CD4-positive, alpha-beta T cell treated with Interleukin-15 for 1 hour (primary cell): ENCODE results near the gene COL4A1.

ENCODE experiments used
- DNase-seq: peaks from one replicate; pipeline ENCODE4 v3.0.0-alpha.2; 2020

Gene COL4A1

DNA sequence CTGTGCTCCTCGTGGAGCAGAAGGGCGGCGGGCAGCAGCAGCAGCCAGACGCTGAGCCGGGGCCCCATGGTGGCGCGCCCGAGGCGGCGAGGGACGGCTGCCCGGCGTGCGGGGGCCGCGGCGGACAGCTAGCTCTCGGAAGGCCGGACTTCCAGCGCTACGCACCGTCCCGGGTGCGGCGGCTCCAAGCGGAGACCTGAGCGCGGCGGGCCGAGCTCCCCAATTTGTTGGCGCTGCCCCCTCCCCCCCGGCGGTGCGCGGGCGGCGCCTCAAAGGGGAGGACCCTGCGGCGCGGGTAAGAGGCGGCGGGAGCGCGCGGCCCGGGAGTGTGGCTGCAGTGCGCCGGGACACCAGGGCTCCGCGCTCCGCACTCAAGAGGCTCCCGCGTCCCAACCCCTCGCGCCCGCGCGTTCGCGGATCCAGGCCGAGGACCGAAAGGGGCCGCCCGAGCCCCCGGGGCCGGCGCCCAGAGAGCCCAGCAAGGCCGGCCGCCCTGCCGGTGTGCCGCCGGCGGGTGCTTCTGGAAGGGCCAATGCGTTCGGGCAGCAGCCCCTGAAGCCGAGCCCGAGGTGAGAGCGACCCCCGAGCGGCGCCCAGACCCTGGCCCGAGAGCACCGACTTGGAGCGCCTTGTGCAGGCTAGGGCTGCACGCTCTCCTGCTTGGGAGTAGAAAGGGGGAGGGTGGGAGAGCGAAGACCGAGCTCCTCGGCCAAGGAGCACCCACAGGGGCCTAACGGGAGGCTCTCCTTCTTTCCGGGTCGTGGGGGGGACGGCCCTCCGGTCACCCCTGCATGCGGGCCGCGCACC, at the start of gene COL4A1, which contains the start of gene COL4A2:
TSS of gene COL4A1 (minus strand) at position 198 of the 807 bp plus-strand sequence. CDS start at position 68, 130 bp downstream.
TSS of gene COL4A2 (plus strand) at position 325 of the 807 bp plus-strand sequence. CDS start 620 bp downstream, outside the sequence.
- no peak for DNase-seq

DNA sequence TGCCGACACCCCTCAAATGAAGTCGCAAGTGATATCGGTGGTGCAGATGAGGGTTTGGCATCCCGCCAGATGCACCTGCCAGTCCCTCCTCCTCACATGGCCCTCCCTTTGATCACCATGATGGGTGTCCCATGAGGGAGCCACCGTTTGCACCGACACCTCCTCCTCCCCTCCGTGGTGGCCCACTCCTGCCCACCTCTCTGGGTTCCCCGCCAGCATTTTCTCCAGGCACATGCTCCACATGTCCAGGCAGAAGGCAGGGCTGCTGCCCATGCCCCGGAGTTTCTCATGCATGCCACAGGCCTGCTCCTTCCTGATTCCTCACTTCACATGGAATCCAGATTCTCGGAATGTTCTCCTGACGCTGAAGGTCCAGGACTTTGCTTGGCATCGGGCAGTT, 49.4 kb upstream of the COL4A1 start:
- DNase-seq: no peak

DNA sequence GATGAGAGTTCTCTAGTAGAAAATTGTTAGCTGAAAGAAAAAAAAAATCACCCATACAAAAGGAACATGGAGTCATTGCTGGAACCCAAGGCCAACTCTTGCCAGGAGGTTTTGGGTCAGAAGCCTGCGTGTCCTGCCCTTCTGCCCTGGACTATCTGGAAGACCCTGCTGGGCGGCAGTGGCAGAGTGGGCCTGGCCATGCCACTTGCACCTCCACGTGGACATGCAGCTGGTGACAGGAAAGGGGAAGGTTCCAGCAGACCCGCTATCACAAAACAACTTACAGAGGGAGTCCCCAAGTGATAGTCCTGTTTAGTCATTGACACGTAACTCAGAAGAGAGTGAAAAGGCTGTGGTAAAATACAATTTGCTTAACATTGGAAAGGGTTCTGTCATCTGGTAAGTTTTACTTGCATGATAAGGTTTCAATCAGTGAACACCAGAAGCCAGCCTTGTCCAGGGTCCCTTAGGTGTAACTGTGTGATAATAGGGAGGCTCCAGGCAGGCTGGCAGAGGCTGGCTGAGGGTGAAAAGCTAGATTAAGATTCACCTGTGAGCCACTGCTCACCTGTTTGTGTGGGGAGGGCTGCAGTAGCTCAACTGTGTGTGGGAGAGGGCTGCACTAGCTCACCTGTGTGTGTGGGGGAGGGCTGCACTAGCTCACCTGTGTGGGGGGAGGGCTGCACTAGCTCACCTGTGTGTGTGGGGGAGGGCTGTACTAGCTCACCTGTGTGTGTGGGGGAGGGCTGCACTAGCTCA, 47.9 kb upstream of the COL4A1 start:
- DNase-seq: no peak

DNA sequence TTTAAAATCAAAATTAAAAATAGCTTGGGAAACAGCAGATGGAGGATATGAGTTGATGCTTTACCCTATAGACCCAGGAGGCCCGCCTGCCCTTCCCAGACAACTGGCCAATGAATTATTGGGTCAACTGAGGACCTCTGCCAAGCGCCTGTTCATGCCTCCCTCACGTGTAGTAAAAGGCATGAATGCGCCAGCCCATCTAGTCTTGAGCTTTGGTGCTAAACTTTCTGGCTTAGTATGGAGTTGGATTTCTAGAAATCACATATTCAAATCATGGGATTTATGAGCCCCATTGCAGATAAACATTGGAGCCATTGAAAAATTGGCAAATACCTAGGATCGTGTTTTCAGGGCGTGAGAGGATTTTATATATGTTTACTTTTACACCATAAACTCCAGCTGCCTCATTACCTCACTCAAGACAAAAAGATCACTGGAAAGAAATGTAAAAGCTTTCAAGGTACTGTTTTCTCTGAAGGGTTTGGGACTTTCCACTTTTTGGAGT, 47.2 kb upstream of the COL4A1 start:
- no peak for DNase-seq

DNA sequence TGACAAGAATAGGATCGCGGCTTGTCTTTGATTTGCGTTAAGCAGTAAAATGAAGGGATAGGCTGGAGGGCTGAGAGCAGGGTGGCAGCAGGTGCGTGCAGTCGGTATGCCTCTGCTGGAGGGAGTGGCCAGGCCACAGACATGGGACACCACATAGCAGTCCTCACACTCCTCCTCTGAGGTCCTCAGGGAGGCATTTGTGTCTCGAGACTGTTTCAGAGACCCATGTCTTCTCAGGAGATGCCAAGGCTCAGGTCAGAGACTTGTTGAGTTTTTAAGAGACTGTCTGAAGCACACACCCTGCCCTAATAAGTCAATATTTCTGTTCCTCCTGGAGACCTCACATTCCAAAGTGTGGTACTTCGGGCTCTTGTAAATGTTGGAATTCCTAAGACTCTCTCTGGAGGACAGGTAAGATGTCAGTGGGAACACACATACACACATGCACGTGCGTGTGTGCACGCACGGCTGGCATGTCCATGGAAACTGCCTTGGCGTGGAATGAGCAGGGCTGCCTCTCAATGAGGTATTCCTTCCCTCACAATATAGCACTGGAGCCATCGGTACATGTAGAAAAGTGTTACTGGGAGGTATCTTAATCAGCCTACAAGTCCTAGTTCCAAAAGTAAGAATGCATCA, 46.5 kb upstream of the COL4A1 start:
- no peak for DNase-seq

DNA sequence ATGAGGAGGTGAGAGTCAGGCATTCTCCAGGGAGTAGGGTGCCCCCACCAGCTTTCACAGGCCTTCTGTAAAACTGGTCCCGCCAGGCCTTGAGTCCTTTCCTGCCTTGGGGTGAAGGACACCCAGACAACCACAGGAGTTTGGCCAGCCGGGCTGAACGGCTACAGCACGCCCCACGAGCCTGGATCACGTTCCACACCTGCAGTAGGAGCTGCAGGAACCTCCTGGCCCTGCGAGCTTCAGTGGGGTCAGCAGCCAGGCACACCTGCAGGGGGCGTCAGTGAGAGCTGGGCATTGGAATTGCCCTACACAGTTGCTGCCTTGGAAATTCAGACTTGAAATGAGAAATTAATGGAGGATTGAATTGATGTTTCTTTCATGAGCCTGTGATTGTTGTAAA, 45.8 kb upstream of the COL4A1 start:
- no peak for DNase-seq

DNA sequence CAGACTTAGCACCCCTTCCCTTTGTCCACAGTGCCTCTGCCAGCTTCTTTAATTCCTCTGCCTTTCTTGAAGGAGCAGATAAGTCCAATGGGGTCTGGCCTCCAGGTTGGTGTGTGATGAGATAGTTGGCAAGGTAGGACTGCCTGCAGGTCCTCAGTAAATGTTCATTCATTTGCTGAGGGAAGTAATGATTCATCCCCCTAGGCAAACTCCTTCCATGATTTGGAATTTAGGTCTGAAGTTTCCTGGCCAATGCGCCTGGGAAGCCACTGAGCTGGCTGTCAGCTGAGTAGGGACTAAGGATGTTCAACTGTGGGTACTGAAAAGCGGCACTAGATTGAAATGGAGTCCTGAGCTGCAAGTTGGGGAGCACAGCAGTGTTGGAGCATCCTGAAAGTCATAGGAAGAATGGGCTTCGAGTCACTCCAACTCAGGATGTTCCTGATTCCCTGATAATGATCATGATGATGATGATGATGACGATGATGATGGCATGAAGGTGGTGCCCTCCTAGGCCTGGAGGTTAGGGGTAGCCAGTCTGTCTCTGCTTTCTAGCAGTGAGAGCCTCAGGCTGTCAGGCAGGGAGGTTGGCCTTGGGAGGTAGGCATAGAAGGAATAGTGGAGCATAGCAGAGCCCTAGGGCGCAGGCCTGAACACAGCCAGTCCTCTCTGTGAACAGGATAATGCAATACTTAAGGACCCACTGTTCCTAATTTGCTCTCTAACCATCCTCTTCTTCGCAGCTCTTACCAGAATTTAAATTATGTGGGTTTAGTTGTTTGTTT, 44.9 kb upstream of the COL4A1 start:
- DNase-seq: no peak

DNA sequence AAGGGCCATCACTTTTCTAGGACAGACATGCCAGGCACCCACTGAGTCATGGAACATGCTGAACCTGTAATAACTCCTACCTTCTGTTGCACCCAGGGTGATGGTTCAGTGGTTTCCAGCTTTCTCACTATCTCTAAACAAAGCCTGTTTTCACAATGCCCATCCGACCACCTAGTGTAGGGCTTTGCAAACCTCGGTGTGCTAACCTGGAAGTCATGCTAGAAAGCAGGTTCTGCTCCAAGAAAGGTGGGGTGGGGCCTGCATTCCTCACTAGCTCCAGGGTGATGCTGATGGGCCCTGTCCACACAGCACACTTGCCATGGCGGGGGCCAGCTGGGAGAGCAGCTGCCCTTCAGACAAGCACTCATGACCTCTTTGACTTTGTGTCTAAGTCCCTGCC, 43.6 kb upstream of the COL4A1 start:
- DNase-seq: no peak

DNA sequence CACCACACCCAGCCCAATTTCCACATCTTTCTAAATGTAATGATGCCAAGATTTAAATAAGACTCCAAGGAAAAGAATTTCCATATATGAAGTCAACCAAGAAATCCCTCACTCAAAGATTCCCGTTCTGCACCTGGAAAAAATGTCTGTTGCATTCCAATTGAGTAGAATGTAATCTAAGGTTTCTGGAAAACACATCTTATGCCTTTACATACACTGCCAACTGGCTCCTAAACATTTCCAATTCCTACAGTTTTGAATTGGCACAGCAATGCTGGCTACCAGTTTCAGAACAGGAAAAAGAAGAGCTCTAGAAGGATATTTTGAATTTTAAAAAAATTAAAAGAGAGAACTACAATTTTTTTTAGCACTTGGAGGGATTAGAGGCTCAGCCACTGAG, 43.1 kb upstream of the COL4A1 start:
- DNase-seq: no peak

DNA sequence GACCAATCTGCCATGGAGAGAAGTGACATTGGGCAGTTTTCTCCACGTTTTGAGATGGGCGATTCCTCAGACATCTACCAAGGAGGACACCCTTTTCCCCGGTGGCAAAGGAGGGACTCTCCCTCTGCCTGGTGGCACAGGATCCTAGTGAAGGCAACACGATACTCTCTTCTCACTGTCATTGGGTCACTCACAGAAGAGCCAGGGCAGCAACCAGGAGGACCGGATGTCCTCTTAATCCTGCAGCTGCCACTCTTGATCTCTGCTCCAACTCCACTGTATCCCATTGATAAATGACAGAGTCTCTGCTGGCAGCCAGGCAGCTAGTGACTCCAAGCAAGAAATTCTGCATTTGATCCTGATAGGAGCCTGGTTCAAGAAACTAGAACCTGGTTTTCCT, 42.3 kb upstream of the COL4A1 start:
- no peak for DNase-seq

DNA sequence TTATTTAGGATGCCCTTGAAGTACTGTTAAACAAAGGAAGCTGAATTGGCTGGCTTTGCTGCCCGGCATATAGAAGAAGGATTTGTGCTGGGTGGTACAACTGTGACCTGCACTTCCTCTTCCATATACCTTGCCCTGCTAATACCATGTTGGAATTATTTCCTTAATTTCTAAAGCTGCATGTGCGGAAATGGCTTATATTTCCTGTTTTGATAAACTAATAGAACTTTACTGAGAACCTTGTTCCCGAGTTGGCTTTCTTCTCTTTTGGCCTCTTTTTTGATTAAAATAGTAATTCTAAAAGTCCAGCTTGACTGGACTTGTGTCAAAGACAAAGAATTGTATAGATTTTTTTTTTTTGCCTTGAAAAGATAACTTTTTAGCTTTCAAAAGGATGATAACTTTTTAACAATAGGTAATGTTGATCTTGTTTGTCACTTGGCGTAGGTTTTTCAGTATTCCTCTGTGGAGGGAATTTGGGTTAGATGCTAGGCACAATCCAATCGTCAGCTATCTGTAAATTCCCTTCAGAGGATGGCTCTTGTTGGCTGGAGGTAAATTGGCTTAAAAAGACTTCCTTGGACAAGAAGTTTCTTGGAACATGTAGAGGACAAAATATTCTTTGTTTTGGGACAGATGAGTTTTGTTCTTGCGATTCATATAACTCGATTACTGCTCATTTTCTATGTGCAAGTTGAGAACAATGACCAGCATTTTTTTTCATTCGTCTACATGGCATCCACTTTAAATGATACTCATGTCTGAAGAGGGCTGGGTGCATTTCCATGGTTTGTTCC, 41.5 kb upstream of the COL4A1 start:
- no peak for DNase-seq

DNA sequence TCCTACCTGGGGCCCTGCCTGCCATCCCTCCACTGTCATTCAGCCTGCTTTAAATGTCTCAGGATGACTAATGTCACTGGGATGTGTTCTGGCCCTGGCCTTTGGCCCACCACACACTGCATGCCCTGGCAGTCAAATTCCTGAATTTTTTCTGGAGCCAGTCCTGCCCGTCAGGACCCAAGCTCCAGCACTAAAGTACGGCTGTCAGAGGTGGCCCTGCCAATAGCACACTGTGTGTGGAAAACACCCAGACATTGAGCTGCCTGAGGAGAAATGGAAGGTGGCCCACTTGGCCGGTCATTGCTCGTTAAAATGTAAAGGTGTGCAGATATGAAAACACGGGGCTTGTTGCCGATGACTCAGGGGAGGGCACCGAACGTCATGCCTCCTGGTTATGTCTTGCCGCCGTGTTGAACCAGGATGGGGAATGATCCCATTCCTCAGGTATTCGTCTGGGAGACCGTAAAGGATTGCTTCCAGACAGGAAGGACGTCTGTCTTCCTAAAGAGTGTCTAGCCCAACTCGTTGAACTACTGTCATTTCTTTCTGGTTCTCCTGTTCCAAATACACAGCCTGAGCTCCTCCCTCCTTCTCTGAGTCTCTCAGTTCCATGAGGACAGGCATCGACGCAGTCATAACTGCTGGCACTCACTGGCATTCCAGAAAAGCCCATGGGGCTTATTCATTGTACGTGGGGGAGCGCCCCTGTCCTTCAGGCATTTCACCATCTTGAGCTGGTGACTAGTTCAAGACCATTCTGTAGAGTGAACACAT, 40.8 kb upstream of the COL4A1 start:
- no peak for DNase-seq

DNA sequence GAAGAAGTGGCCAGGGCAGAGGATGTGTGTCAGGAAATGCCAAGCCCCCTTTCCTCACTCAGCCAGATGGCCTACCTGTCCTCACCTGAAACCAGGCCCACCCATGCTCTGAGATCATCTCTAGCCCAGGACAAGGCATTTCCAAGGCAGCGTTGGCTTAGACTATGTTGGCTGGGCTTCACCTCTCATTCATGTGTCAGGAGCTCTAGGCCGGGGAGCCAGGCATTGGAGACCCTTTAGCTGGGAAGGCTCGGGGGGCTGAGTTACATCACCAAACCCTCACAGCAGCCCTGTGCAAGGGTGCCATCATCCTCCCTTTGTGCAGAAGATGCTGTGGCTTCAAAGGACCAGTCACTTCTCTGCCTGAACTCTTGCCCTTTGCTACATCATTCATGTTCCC, 40.1 kb upstream of the COL4A1 start:
- no peak for DNase-seq

DNA sequence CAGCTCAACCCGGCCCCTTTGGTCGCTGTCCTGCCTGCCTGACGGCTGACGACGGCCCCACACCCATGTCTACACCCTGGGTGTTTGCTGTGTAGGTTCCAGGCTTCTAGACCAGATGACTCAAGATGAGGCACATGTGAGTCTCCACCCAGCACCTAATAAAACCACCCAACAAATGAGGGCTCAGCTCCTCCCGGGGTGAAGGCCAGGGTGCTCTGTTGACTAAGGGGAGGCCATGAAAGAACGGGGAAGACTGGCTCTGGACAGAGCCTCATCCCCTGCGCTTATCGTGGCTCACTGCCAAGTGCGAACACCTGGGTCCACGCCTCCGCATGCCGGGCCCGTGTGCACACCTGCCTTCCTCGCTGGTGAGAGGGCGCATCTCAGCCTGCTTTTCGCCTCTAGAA, 39.7 kb upstream of the COL4A1 start:
- DNase-seq: no peak

DNA sequence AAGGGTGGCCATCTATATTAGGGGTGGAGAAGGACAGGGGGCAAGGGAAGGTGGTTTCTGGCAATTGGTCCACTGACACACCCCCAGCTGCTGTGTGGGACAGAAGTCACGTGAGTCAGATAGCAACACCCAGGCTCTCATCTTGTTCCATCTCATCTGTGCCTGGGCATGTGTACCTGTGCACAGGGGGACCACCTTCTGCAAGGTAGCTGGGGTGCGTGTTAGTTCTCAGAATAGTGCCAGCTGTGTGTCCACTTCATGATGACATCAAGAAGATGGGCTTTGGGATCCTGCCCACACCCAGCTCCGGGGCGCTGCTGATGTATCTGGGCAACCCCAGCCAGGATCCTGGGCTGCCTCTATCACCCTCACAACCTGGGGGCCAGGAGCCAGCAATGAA, 38.7 kb upstream of the COL4A1 start:
- DNase-seq: no peak

DNA sequence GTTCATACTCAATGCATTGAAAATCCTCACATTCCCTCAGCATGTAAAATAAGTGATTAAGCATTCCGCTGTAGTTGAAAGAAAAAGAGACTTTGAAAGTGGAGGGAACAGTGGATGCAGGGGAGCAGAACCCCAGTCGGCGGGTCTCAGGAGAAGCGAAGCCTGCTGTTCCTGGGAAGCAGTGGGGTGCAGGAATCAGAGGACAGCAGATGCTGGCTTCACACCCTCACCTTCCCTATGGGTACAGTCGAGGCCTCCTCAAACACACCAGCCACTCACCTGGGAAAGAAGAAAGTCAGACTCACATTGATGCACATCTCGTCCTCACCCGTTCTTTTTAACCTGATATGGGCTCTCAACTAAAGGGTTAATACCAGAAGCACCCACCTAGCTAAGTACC, 38.3 kb upstream of the COL4A1 start:
- no peak for DNase-seq

DNA sequence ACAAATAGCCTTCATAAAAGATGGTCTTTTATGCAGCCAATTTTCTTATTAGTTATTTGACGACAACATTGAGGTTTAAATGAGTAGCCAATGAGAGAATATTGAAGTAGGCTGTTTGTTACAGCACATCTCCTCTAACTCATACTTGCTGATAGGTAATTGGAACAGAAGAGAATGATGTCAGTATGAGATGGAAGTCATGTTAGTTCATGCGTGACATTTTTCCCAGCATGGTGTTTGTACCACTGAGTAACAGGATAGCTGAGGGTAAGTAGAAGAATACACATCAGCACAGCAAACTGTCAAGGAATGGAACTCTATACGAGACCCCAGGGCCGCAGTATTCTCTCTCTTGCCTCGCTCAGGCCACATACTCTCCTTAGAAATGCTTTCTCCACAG, 37.4 kb upstream of the COL4A1 start:
- no peak for DNase-seq

DNA sequence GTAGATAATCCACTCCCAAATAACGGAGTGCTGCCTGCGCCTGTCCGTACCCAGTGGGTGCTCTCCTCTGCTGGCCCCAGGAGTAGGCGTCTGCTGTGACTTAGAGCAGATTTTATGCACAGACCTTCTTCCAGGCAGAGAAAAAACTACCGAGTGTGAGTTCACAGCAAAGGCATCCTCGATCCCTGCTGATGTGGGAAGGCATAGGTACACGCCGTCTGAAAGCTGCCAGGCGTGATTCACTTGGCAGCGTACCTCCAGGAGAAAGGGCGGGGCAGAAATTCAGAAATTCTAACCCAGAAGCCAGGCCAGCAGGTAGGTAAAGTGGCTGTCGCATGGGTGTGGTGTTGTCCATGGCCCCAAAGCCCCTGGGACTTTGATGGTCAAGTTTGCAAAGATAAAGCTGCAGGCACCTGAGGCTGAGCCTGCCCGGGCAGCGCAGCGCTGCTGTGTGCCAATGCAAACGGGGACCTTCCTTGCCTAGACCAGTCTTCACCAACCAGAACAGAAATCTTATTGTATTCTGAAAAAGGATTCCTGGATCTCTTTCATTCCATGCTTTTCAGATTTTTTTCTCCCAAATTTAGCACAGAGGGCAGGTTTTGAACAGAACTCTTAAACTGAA, 36.4 kb upstream of the COL4A1 start:
- no peak for DNase-seq

DNA sequence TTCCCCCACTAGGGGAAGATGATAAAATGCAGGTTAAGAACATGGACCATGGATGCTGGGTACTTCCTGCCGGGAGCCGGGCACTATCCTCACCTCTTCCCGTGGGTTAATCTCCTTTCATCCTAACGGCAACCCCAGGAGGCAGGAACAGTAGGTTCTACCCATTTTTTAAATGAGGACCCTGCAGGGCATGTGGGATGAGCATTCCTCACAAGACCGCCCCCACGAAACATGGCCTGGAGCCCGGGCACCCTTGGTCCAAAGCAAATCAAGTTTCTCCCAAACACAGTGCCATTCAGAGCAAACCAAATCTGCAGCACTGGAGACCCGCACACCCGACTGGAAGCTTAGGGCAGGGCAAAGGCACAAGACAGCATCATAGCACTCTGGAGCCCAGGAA, 35.5 kb upstream of the COL4A1 start:
- no peak for DNase-seq

DNA sequence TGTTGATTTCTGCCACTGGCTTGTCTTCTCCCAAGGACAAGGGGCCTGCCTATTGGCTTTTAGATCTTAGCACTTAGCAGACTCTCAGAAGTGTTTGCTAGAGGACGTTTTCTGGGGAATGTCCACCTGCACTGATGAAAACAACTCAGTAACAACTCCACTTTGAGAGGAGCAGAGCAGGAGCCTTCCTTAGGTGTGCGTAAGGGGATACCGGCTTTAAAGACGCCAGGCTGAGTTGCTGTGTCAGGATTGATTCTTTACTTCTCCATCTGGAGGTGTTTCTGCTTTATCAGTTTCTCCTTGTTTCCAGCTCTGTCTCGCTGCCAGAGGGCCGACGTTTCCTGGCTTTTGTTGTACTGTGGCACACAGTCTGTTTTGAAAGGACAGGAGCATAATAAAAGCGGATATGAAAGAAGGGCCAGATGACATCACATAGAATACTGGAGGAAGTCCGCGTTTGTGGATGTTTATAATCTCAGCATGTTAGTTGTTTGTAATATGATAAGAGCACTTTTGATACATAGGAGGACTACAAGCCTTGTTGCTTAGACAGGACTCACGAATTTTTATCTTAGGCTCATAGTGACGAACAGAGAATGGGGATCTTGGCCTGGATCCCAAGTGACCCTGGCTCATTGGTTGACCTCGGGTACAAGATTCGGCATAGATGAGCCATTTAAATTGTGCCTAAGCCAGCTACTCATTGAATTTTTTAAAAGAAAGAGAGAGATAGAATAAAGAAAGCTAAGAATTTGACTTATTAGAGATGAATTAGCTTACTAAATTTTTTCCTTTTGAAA, 34.7 kb upstream of the COL4A1 start:
- DNase-seq: no peak
